Measurements from ENCODE around the gene CDH8.

GRCh38 chr16:61780161-61780560 lies 256.1 kb downstream of the CDH8 start:
- TF ChIP-seq CTCF (IDR thresholded peaks at IDR 0.05), result no peak
- TF ChIP-seq POLR2A (IDR thresholded peaks at IDR 0.05), result no peak

Data from thyroid gland (tissue), 4 donors.